IMR-90 (cell line): ENCODE measurements around the gene CDKL1. TPM values are rescaled to one million over a fixed set of nuclear protein-coding genes. Genes with fewer than 3 reads are reported as not detected.

Experiments
- ATAC-seq: fragments of 200-7000 bp; cut with Tn5 transposase; 2 replicates; pipeline ENCODE4 v1.9.1; 2020; ENCODE audit warnings: low read depth, mild to moderate bottlenecking, moderate library complexity
- BruUV-seq: library from RNA; stranded (reverse); fragments of 400-500 nt; replicated peaks from 2 replicates; lab custom pipeline; 2021; lab: Mats Ljungman, UMichigan
- CTCF ChIA-PET: fragments of 300-600 bp; formaldehyde crosslinking; extraction: SDS; loops from one replicate; lab custom pipeline; 2021; ENCODE audit warnings: antibody characterized with exemption; lab: Yijun Ruan, JAX
- POLR2A ChIA-PET: fragments of 300-600 bp; sonication (Branson Sonifier 250); formaldehyde crosslinking; loops from one replicate; lab custom pipeline; 2022; ENCODE audit warnings: antibody characterized with exemption; ENCODE audit not compliant: unreplicated experiment; lab: Charles Lee
- DNase-seq: peaks from one replicate; pipeline ENCODE4 v3.0.0; 2013
- H2AFZ ChIP-seq: replicated peaks from 2 replicates; pipeline ENCODE3; 2013; ENCODE audit warnings: low read length, mild to moderate bottlenecking; ENCODE audit not compliant: poor library complexity
- H2AK5ac ChIP-seq: 2 replicates; pipeline ENCODE4 v1.6.1; 2013; ENCODE audit warnings: low read depth, low read length, inconsistent platforms
- H2AK9ac ChIP-seq: replicated peaks from 2 replicates; pipeline ENCODE3; 2013; ENCODE audit warnings: mild to moderate bottlenecking, low read depth, low read length, moderate library complexity; ENCODE audit not compliant: poor library complexity
- H2BK120ac ChIP-seq: 2 replicates; pipeline ENCODE4 v1.6.1; 2013; ENCODE audit warnings: low read depth, low read length, inconsistent platforms
- H2BK15ac ChIP-seq: 3 replicates; pipeline ENCODE4 v1.6.1; 2013; ENCODE audit warnings: low read depth, low read length, inconsistent platforms
- H2BK20ac ChIP-seq: 2 replicates; pipeline ENCODE4 v1.6.1; 2013; ENCODE audit warnings: low read depth, mild to moderate bottlenecking, inconsistent platforms, low read length, moderate library complexity
- H2BK5ac ChIP-seq: 2 replicates; pipeline ENCODE4 v1.6.1; 2013; ENCODE audit warnings: mild to moderate bottlenecking, low read depth, low read length, inconsistent platforms; ENCODE audit not compliant: poor library complexity, severe bottlenecking
- H3K14ac ChIP-seq: replicated peaks from 2 replicates; pipeline ENCODE4 v1.6.1; 2013; ENCODE audit warnings: low read depth, low read length, inconsistent platforms
- H3K18ac ChIP-seq: 2 replicates; pipeline ENCODE4 v1.6.1; 2013; ENCODE audit warnings: low read depth, low read length, control low read depth
- H3K23ac ChIP-seq: 2 replicates; pipeline ENCODE4 v1.6.1; 2013; ENCODE audit warnings: low read depth, low read length, inconsistent platforms
- H3K27ac ChIP-seq: 2 replicates; pipeline ENCODE4 v1.5.1; 2013; ENCODE audit warnings: mild to moderate bottlenecking, control low read depth, low read length; ENCODE audit not compliant: insufficient read depth
- H3K27me3 ChIP-seq: 2 replicates; pipeline ENCODE4 v1.6.1; 2013; ENCODE audit warnings: low read length; ENCODE audit not compliant: control insufficient read depth, insufficient read depth
- H3K36me3 ChIP-seq: 2 replicates; pipeline ENCODE4 v1.6.1; 2013; ENCODE audit warnings: low read length, mixed read lengths; ENCODE audit not compliant: control insufficient read depth, insufficient read depth
- H3K4ac ChIP-seq: 2 replicates; pipeline ENCODE4 v1.6.1; 2013; ENCODE audit warnings: low read depth, low read length, inconsistent platforms
- H3K4me1 ChIP-seq: 2 replicates; pipeline ENCODE4 v1.6.1; 2013; ENCODE audit warnings: low read length, mixed read lengths; ENCODE audit not compliant: control insufficient read depth, insufficient read depth
- H3K4me2 ChIP-seq: 2 replicates; pipeline ENCODE4 v1.6.1; 2013; ENCODE audit warnings: low read depth, mild to moderate bottlenecking, control low read depth, low read length, moderate library complexity
- H3K4me3 ChIP-seq: 2 replicates; pipeline ENCODE4 v1.5.1; 2013; ENCODE audit warnings: low read depth, mild to moderate bottlenecking, control low read depth, low read length, moderate library complexity; ENCODE audit not compliant: insufficient read depth
- H3K56ac ChIP-seq: 2 replicates; pipeline ENCODE4 v1.6.1; 2013; ENCODE audit warnings: low read length, inconsistent platforms; ENCODE audit not compliant: insufficient read depth; ENCODE audit errors: extremely low read depth
- H3K79me1 ChIP-seq, 2 experiments: 2 replicates each; pipeline ENCODE4 v1.6.1; 2013; ENCODE audit warnings: low read length in 2 of 2, inconsistent platforms in 1 of 2, low read depth in 1 of 2
- H3K9ac ChIP-seq: 2 replicates; pipeline ENCODE4 v1.6.1; 2013; ENCODE audit warnings: low read depth, low read length, control low read depth
- H3K9me1 ChIP-seq: 2 replicates; pipeline ENCODE4 v1.6.1; 2013; ENCODE audit warnings: low read length, inconsistent platforms; ENCODE audit not compliant: insufficient read depth
- H3K9me3 ChIP-seq: 2 replicates; pipeline ENCODE4 v1.6.1; 2013; ENCODE audit warnings: low read length; ENCODE audit not compliant: control insufficient read depth, insufficient read depth
- H4K20me1 ChIP-seq: 2 replicates; pipeline ENCODE4 v1.6.1; 2013; ENCODE audit warnings: low read length, inconsistent platforms; ENCODE audit not compliant: insufficient read depth
- H4K5ac ChIP-seq: 2 replicates; pipeline ENCODE4 v1.6.1; 2013; ENCODE audit warnings: mild to moderate bottlenecking, low read depth, low read length, control low read depth
- H4K8ac ChIP-seq, 2 experiments: 2 replicates each; pipeline ENCODE4 v1.6.1; 2013; ENCODE audit warnings: low read depth in 2 of 2, low read length in 2 of 2, control low read depth in 1 of 2, inconsistent platforms in 1 of 2
- H4K91ac ChIP-seq: 2 replicates; pipeline ENCODE4 v1.6.1; 2013; ENCODE audit warnings: low read depth, low read length, inconsistent platforms; ENCODE audit not compliant: insufficient read depth
- BHLHE40 ChIP-seq: fragments of 150-350 bp; IDR thresholded peaks from 2 replicates; pipeline ENCODE4 v1.6.1; 2016; ENCODE audit warnings: mild to moderate bottlenecking, low read depth, low read length
- CHD1 ChIP-seq: IDR thresholded peaks from 2 replicates; pipeline ENCODE4 v1.6.1; 2012; ENCODE audit warnings: low read depth, low read length, improper control_type of control experiment
- FOS ChIP-seq: fragments of 150-350 bp; IDR thresholded peaks from 2 replicates; pipeline ENCODE4 v1.6.1; 2016; ENCODE audit warnings: low read depth, low read length
- MAFK ChIP-seq: IDR thresholded peaks from 2 replicates; pipeline ENCODE4 v1.6.1; 2012; ENCODE audit warnings: low read depth, low read length, improper control_type of control experiment
- MAZ ChIP-seq: IDR thresholded peaks from 2 replicates; pipeline ENCODE4 v1.6.1; 2012; ENCODE audit warnings: low read depth, mild to moderate bottlenecking, low read length, improper control_type of control experiment, moderate library complexity, borderline replicate concordance
- MXI1 ChIP-seq: IDR thresholded peaks from 2 replicates; pipeline ENCODE4 v1.6.1; 2012; ENCODE audit warnings: low read depth, mild to moderate bottlenecking, low read length, moderate library complexity, borderline replicate concordance
- NFE2L2 ChIP-seq: fragments of 150-350 bp; IDR thresholded peaks from 2 replicates; pipeline ENCODE4 v1.6.1; 2016; ENCODE audit warnings: low read depth, mild to moderate bottlenecking, low read length
- POLR2A ChIP-seq: IDR thresholded peaks from 2 replicates; pipeline ENCODE4 v1.6.1; 2012; ENCODE audit warnings: mild to moderate bottlenecking, low read depth, low read length
- RAD21 ChIP-seq: IDR thresholded peaks from 2 replicates; pipeline ENCODE4 v1.6.1; 2012; ENCODE audit warnings: low read length, improper control_type of control experiment
- RCOR1 ChIP-seq: IDR thresholded peaks from 2 replicates; pipeline ENCODE4 v1.6.1; 2012; ENCODE audit warnings: mild to moderate bottlenecking, low read length, improper control_type of control experiment; ENCODE audit not compliant: insufficient replicate concordance
- RFX5 ChIP-seq: IDR thresholded peaks from 2 replicates; pipeline ENCODE4 v1.8.0; 2012; ENCODE audit warnings: low read depth, mild to moderate bottlenecking, low read length, moderate library complexity
- SMC3 ChIP-seq: fragments of 150-350 bp; IDR thresholded peaks from 2 replicates; pipeline ENCODE4 v1.6.1; 2016; ENCODE audit warnings: low read depth, mild to moderate bottlenecking, antibody characterized with exemption, low read length, moderate library complexity
- WGBS, 2 experiments: methylation state at CpG; one replicate each; pipeline versions ENCODE4 v1.1.5 to v1.1.7; 2013; ENCODE audit warnings: missing lambda C conversion rate in 2 of 2; ENCODE audit not compliant: insufficient read length in 1 of 2; ENCODE audit errors: extremely low coverage in 2 of 2; 5-methylcytosine and 5-hydroxymethylcytosine counted together
- dilution Hi-C: fragments of 300-500 bp; cut with HindIII; formaldehyde crosslinking; loops from one replicate; pipeline ENCODE4 v1.14.3; 2018; ENCODE audit warnings: low sequenced_read_pairs; ENCODE audit not compliant: unreplicated experiment
- in situ Hi-C: fragments of 300-500 bp; cut with MboI; formaldehyde crosslinking; loops from 3 replicates; pipeline ENCODE4 v1.14.3; 2019; ENCODE audit warnings: low sequenced_read_pairs, inconsistent platforms, mixed read lengths
- intact Hi-C: fragments of 100-400 bp; cut with micrococcal nuclease; formaldehyde crosslinking; loops from 2 replicates; pipeline ENCODE4 v1.10.0; 2022
- polyA plus RNA-seq, 3 experiments: library from polyadenylated mRNA; depleted of rRNA; stranded (reverse); fragments of >200 nt; gene quantifications; 2 replicates each; pipeline ENCODE4 v1.2.3, GENCODE V29; 2012; ENCODE audit warnings: low replicate concordance in 1 of 3
- total RNA-seq: library from RNA; depleted of rRNA; stranded (reverse); fragments of >200 nt; gene quantifications from 2 replicates; pipeline ENCODE4 v1.2.3, GENCODE V29; 2012
- TF ChIP-seq, protein P1 (sequence below): fragments of 150-350 bp; IDR thresholded peaks from 2 replicates; pipeline ENCODE4 v1.6.1; 2017; ENCODE audit warnings: mild to moderate bottlenecking, antibody characterized with exemption, low read length, low read depth
- TF ChIP-seq, protein P2 (sequence below): conservative IDR thresholded peaks from 2 replicates; pipeline ENCODE4 v1.5.1; 2012; ENCODE audit warnings: mild to moderate bottlenecking, low read depth, low read length, improper control_type of control experiment

The CDKL1 gene
- total and polyA plus RNA-seq, 2 of the 4 experiments (the other 2 are of a cell fraction): 1.9 to 3.8 TPM

- H3K36me3 ChIP-seq: no peaks in the 10 kb centered on the region
- BruUV-seq: no TSS peak
- H2BK120ac ChIP-seq: peak overlapping the region; percentile 88
- H2BK20ac ChIP-seq: peak overlapping the region; percentile 96
- H3K9me1 ChIP-seq: peaks cover 13% of the 10 kb centered on the region
- in situ Hi-C loops: no loop called here
- H4K5ac ChIP-seq: peak overlapping the region; percentile 96
- H2AK9ac ChIP-seq: peak overlapping the region; percentile 79
- CTCF ChIA-PET: no interaction called here
- TF ChIP-seq MXI1: no peak
- peak; percentile 91 for TF ChIP-seq MAFK
- TF ChIP-seq POLR2A: no peak
- TF ChIP-seq, protein P1, sequence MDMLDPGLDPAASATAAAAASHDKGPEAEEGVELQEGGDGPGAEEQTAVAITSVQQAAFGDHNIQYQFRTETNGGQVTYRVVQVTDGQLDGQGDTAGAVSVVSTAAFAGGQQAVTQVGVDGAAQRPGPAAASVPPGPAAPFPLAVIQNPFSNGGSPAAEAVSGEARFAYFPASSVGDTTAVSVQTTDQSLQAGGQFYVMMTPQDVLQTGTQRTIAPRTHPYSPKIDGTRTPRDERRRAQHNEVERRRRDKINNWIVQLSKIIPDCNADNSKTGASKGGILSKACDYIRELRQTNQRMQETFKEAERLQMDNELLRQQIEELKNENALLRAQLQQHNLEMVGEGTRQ: no peak
- no peak for TF ChIP-seq BHLHE40
- TF ChIP-seq NFE2L2: peak; percentile 91
- TF ChIP-seq MAZ: no peak
- TF ChIP-seq RCOR1: no peak
- no peak for TF ChIP-seq SMC3
- no peak for TF ChIP-seq RAD21
- TF ChIP-seq FOS: 0 out of 2 replicates have a peak, but pooled peaks have one; percentile 14
- TF ChIP-seq, protein P2, sequence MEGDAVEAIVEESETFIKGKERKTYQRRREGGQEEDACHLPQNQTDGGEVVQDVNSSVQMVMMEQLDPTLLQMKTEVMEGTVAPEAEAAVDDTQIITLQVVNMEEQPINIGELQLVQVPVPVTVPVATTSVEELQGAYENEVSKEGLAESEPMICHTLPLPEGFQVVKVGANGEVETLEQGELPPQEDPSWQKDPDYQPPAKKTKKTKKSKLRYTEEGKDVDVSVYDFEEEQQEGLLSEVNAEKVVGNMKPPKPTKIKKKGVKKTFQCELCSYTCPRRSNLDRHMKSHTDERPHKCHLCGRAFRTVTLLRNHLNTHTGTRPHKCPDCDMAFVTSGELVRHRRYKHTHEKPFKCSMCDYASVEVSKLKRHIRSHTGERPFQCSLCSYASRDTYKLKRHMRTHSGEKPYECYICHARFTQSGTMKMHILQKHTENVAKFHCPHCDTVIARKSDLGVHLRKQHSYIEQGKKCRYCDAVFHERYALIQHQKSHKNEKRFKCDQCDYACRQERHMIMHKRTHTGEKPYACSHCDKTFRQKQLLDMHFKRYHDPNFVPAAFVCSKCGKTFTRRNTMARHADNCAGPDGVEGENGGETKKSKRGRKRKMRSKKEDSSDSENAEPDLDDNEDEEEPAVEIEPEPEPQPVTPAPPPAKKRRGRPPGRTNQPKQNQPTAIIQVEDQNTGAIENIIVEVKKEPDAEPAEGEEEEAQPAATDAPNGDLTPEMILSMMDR: no peak
- TF ChIP-seq RFX5: no peak
- TF ChIP-seq CHD1: no peak
- no peak overlapping the region for H3K9ac ChIP-seq
- dilution Hi-C loops: no loop called here
- DNase-seq (peak; percentile 69), ATAC-seq (peak; percentile 45)
- POLR2A ChIA-PET: no interaction called here
- H3K4me3 ChIP-seq: no peak overlapping the region
- H2AFZ ChIP-seq: no peak overlapping the region
- H2BK15ac ChIP-seq: peak overlapping the region; percentile 97; the same call in 2 of the 3 replicates
- peak overlapping the region; percentile 85 for H3K14ac ChIP-seq
- H4K8ac ChIP-seq: peak overlapping the region; percentile 63 to 84; a peak in 3 of 4 replicates
- peak overlapping the region; percentile 13; the same call in 1 of the 2 replicates for H3K56ac ChIP-seq
- no peaks in the 10 kb centered on the region for H3K27me3 ChIP-seq
- peak overlapping the region; percentile 91 for H3K4ac ChIP-seq
- H3K4me2 ChIP-seq: 0 out of 2 replicates have a peak overlapping the region, but pooled peaks have one; percentile 10
- peaks cover 0 to 20% of the 10 kb centered on the region in 2 experiments; a peak in 1 of 4 replicates for H3K79me1 ChIP-seq
- H2AK5ac ChIP-seq: peak overlapping the region; percentile 79
- peak overlapping the region; percentile 75; the same call in 1 of the 2 replicates for H3K27ac ChIP-seq
- intact Hi-C loops: no loop called here
- peak overlapping the region; percentile 61 for H3K23ac ChIP-seq
- H4K91ac ChIP-seq: peak overlapping the region; percentile 89
- H3K4me1 ChIP-seq: peaks cover 27% of the 10 kb centered on the region
- no peaks in the 10 kb centered on the region for H4K20me1 ChIP-seq
- 40% methylated on average over 1 of the region's 1 CpG; no CpG with 5 or more reads in 1 of the 2 experiments for whole genome bisulfite sequencing, 2 experiments
- no peaks in the 10 kb centered on the region for H3K9me3 ChIP-seq
- peak overlapping the region; percentile 96 for H3K18ac ChIP-seq
- peak overlapping the region; percentile 41 for H2BK5ac ChIP-seq
These were observed 49.2 kb downstream of the CDKL1 start for GRCh38 chr14:50347521-50347920.
